Activated CD8-positive, alpha-beta memory T cell treated with anti-CD3 and anti-CD28 coated beads, Interleukin-2, amount 50 U/mL, for 1 hour (primary cell): ENCODE results near the gene SPINK5.
"Not testable (repeated sequence)": the region's sequence is repeated elsewhere in the genome, so short reads cannot be mapped to it uniquely, and the experiment has no call there.

Experiments
- DNase-seq: peaks from one replicate; pipeline ENCODE4 v3.0.0-alpha.2; 2020; ENCODE audit errors: extremely low read depth

The SPINK5 gene

GRCh38 chr5:148063861-148064260, at the start of gene SPINK5:
Gene SPINK5 (plus strand): TSS chr5:148063980. CDS start chr5:148064045, 65 bp downstream.
- no peak for DNase-seq

GRCh38 chr5:148014276-148014675, 49.5 kb upstream of the SPINK5 start:
- DNase-seq, result no peak

GRCh38 chr5:148020257-148020988, 43.4 kb upstream of the SPINK5 start:
- no peak for DNase-seq

GRCh38 chr5:148027505-148027904, 36.3 kb upstream of the SPINK5 start:
- DNase-seq, result no peak

GRCh38 chr5:148029131-148029530, 34.6 kb upstream of the SPINK5 start:
- no peak for DNase-seq

- no peak for DNase-seq
Observed at GRCh38 chr5:148033134-148033533, 30.6 kb upstream of the SPINK5 start.

GRCh38 chr5:148035676-148036075, 28.1 kb upstream of the SPINK5 start:
- no peak for DNase-seq

- DNase-seq, result no peak
Observed at GRCh38 chr5:148042881-148043280, 20.9 kb upstream of the SPINK5 start.

GRCh38 chr5:148043705-148044104, 20.1 kb upstream of the SPINK5 start:
- DNase-seq, result no peak

- DNase-seq, result not testable (repeated sequence)
Observed at GRCh38 chr5:148055160-148055559, 8.6 kb upstream of the SPINK5 start.

GRCh38 chr5:148060309-148060708, 3.5 kb upstream of the SPINK5 start:
- DNase-seq, result no peak

- DNase-seq, result no peak
Observed at GRCh38 chr5:148060881-148061280, 2.9 kb upstream of the SPINK5 start.

GRCh38 chr5:148070621-148071020, 6.8 kb downstream of the SPINK5 start:
- DNase-seq, result no peak

GRCh38 chr5:148072207-148072606, 8.4 kb downstream of the SPINK5 start:
- DNase-seq, result no peak

- DNase-seq, result no peak
Observed at GRCh38 chr5:148075529-148075928, 11.7 kb downstream of the SPINK5 start.

- no peak for DNase-seq
Observed at GRCh38 chr5:148083203-148083602, 19.4 kb downstream of the SPINK5 start.

- DNase-seq, result no peak
Observed at GRCh38 chr5:148084269-148084668, 20.5 kb downstream of the SPINK5 start.

GRCh38 chr5:148085310-148085709, 21.5 kb downstream of the SPINK5 start:
- no peak for DNase-seq

- DNase-seq, result no peak
Observed at GRCh38 chr5:148085977-148086705, 22.4 kb downstream of the SPINK5 start.

GRCh38 chr5:148090146-148090772, 26.5 kb downstream of the SPINK5 start:
- DNase-seq, result no peak

GRCh38 chr5:148090773-148091250, 27.0 kb downstream of the SPINK5 start:
- no peak for DNase-seq
